Thyroid gland (tissue), 4 donors: ENCODE measurements around the gene SLC7A6OS.

Experiments
- POLR2A ChIP-seq, 2 donors: fragments of 450-650 bp; IDR thresholded peaks; one replicate each; pipeline ENCODE4 v1.6.1; 2017; ENCODE audit warnings: antibody characterized with exemption in 2 of 2, mild to moderate bottlenecking in 2 of 2, moderate library complexity in 1 of 2
- TF ChIP-seq, protein P1 (sequence below), 6 experiments: fragments of 200-600 bp in 3 of 6; fragments of 450-650 bp in 3 of 6; sonication (generic) in 3 of 6; IDR thresholded peaks; one replicate each; pipeline ENCODE4 v1.5.1; 2016 to 2019; ENCODE audit warnings: antibody characterized with exemption in 6 of 6, mild to moderate bottlenecking in 2 of 6, inconsistent platforms in 1 of 6, moderate library complexity in 1 of 6

- TF ChIP-seq, protein P1, sequence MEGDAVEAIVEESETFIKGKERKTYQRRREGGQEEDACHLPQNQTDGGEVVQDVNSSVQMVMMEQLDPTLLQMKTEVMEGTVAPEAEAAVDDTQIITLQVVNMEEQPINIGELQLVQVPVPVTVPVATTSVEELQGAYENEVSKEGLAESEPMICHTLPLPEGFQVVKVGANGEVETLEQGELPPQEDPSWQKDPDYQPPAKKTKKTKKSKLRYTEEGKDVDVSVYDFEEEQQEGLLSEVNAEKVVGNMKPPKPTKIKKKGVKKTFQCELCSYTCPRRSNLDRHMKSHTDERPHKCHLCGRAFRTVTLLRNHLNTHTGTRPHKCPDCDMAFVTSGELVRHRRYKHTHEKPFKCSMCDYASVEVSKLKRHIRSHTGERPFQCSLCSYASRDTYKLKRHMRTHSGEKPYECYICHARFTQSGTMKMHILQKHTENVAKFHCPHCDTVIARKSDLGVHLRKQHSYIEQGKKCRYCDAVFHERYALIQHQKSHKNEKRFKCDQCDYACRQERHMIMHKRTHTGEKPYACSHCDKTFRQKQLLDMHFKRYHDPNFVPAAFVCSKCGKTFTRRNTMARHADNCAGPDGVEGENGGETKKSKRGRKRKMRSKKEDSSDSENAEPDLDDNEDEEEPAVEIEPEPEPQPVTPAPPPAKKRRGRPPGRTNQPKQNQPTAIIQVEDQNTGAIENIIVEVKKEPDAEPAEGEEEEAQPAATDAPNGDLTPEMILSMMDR (IDR thresholded peaks at IDR 0.05): no peak
- no peak for TF ChIP-seq POLR2A (IDR thresholded peaks at IDR 0.05)
These were observed 19.5 kb downstream of the SLC7A6OS start for GRCh38 chr16:68291227-68291626.
